K562 (cell line): ENCODE measurements around the gene SUDS3. TPM values are rescaled to one million over a fixed set of nuclear protein-coding genes. Genes with fewer than 3 reads are reported as not detected.

Experiments
- ATAC-seq: fragments of 200-7000 bp; cut with Tn5 transposase; 3 replicates; pipeline ENCODE4 v1.9.1; 2020; ENCODE audit warnings: moderate library complexity
- BruUV-seq: library from RNA; stranded (reverse); fragments of 400-500 nt; replicated peaks from 2 replicates; lab custom pipeline; 2021; lab: Mats Ljungman, UMichigan
- CTCF ChIA-PET: fragments of 300-600 bp; formaldehyde crosslinking; extraction: SDS; loops from one replicate; lab custom pipeline; 2021; ENCODE audit warnings: low intra/inter-chr PET ratio; lab: Yijun Ruan, JAX
- POLR2A ChIA-PET: fragments of 300-600, 350-650 bp; sonication (Branson Sonifier 250); formaldehyde crosslinking; extraction: SDS; loops from one replicate; lab custom pipeline; 2021; ENCODE audit warnings: antibody characterized with exemption, inconsistent platforms; lab: Yijun Ruan, JAX
- DNase-seq, 4 experiments: peaks; one replicate each; pipeline versions ENCODE4 v3.0.0 to v3.0.0-alpha.2; 2011 to 2018; ENCODE audit warnings: low spot score in 3 of 4, mixed read lengths in 3 of 4; ENCODE audit errors: extremely low read depth in 1 of 4
- FAIRE-seq: peaks from 2 replicates; lab custom pipeline; 2011; peaks lifted over from hg19 to GRCh38; lab: Jason Lieb, UNC
- H2AFZ ChIP-seq: 2 replicates; pipeline ENCODE4 v1.6.0; 2011; ENCODE audit warnings: low read depth, low read length, control low read depth, inconsistent platforms
- H3K27ac ChIP-seq: fragments of 200-600 bp; 3 replicates; pipeline ENCODE4 v1.8.0; 2011; ENCODE audit warnings: low read depth, mild to moderate bottlenecking, control low read depth, inconsistent platforms, low read length, moderate library complexity, mixed read lengths; ENCODE audit errors: extremely low read depth
- H3K27me3 ChIP-seq, 2 experiments: fragments of 300-600 bp in 1 of 2; 2 replicates in 1 of 2; 3 replicates in 1 of 2; pipeline versions ENCODE4 v1.6.0 to v1.8.0; 2011; ENCODE audit warnings: inconsistent platforms in 2 of 2, low read length in 2 of 2, mild to moderate bottlenecking in 1 of 2, mixed read lengths in 1 of 2, moderate library complexity in 1 of 2; ENCODE audit not compliant: control insufficient read depth in 2 of 2, insufficient read depth in 2 of 2
- H3K36me3 ChIP-seq: fragments of 300-600 bp; 3 replicates; pipeline ENCODE4 v1.8.0; 2011; ENCODE audit warnings: mild to moderate bottlenecking, low read length, inconsistent platforms; ENCODE audit not compliant: control insufficient read depth, insufficient read depth
- H3K4me1 ChIP-seq, 2 experiments: fragments of 200-600 bp in 1 of 2; replicated peaks in 1 of 2; 2 replicates in 1 of 2; 3 replicates in 1 of 2; pipeline versions ENCODE4 v1.5.1 to v1.8.0; 2011; ENCODE audit warnings: inconsistent platforms in 2 of 2, low read length in 2 of 2, mild to moderate bottlenecking in 1 of 2, mixed read lengths in 1 of 2, moderate library complexity in 1 of 2; ENCODE audit not compliant: control insufficient read depth in 2 of 2, insufficient read depth in 2 of 2
- H3K4me2 ChIP-seq: 2 replicates; pipeline ENCODE4 v1.6.1; 2011; ENCODE audit warnings: low read length, control low read depth, inconsistent platforms, mixed read lengths; ENCODE audit not compliant: insufficient read depth
- H3K4me3 ChIP-seq: fragments of 200-600 bp; sonication (generic), shearing (Covaris generic); 2 replicates; pipeline ENCODE4 v1.5.1; 2016; ENCODE audit warnings: control low read depth, inconsistent platforms
- H3K79me2 ChIP-seq: fragments of 200-600 bp; 3 replicates; pipeline ENCODE4 v1.8.0; 2011; ENCODE audit warnings: low read length, inconsistent platforms; ENCODE audit not compliant: control insufficient read depth, insufficient read depth
- H3K9ac ChIP-seq, 2 experiments: 2 replicates each; pipeline versions ENCODE4 v1.6.0 to v1.6.1; 2011; ENCODE audit warnings: low read depth in 2 of 2, low read length in 2 of 2, control low read depth in 1 of 2, inconsistent platforms in 1 of 2, mild to moderate bottlenecking in 1 of 2, mixed read lengths in 1 of 2; ENCODE audit not compliant: insufficient read depth in 1 of 2
- H3K9me1 ChIP-seq: one replicate; pipeline ENCODE4 v1.6.0; 2011; ENCODE audit warnings: inconsistent platforms, mild to moderate bottlenecking, low read length, moderate library complexity; ENCODE audit not compliant: control insufficient read depth, insufficient read depth
- H3K9me3 ChIP-seq: replicated peaks from 2 replicates; pipeline ENCODE4 v1.5.1; 2011; ENCODE audit warnings: low read depth, low read length, inconsistent platforms; ENCODE audit not compliant: control insufficient read depth, insufficient read depth
- H4K20me1 ChIP-seq: replicated peaks from 2 replicates; pipeline ENCODE4 v1.6.1; 2011; ENCODE audit warnings: low read length, inconsistent platforms, mixed read lengths; ENCODE audit not compliant: control insufficient read depth, insufficient read depth
- BCOR ChIP-seq: fragments of 450-650 bp; IDR thresholded peaks from 2 replicates; pipeline ENCODE4 v1.6.1; 2016
- IRF9 ChIP-seq: fragments of 450-650 bp; IDR thresholded peaks from 2 replicates; pipeline ENCODE4 v1.6.1; 2016; ENCODE audit warnings: missing biosample characterization, missing genetic modification characterization
- NCOA6 ChIP-seq: fragments of 450-650 bp; IDR thresholded peaks from 2 replicates; pipeline ENCODE4 v1.6.1; 2017; ENCODE audit warnings: mild to moderate bottlenecking
- POLR2AphosphoS5 ChIP-seq: IDR thresholded peaks from 2 replicates; pipeline ENCODE4 v1.6.1; 2011; ENCODE audit warnings: mild to moderate bottlenecking, low read depth, low read length, moderate library complexity; ENCODE audit not compliant: control insufficient read depth, insufficient read depth
- SREBF1 ChIP-seq: fragments of 150-350 bp; IDR thresholded peaks from 2 replicates; pipeline ENCODE4 v1.6.1; 2014; ENCODE audit warnings: antibody characterized with exemption, low read depth, low read length, borderline replicate concordance
- ZNF444 ChIP-seq: fragments of 250-450 bp; sonication (Bioruptor Pico); IDR thresholded peaks from 2 replicates; pipeline ENCODE4 v1.4.0; 2020; ENCODE audit warnings: mild to moderate bottlenecking, moderate library complexity
- ZNF561 ChIP-seq: fragments of 450-650 bp; formaldehyde crosslinking; conservative IDR thresholded peaks from 2 replicates; pipeline ENCODE4 v1.4.0; 2020; ENCODE audit warnings: mild to moderate bottlenecking, moderate library complexity
- WGBS: fragments of 100-300 bp; shearing (Covaris generic); methylation state at CpG from one replicate; pipeline ENCODE4 v1.1.6; 2016; ENCODE audit warnings: low coverage, mixed read lengths; ENCODE audit not compliant: insufficient coverage; ENCODE audit errors: missing lambda C conversion rate; 5-methylcytosine and 5-hydroxymethylcytosine counted together
- in situ Hi-C: fragments of 300-500 bp; cut with MboI; formaldehyde crosslinking; loops from 4 replicates; pipeline ENCODE4 v1.15.0; 2018; ENCODE audit warnings: inconsistent platforms, mixed read lengths
- intact Hi-C: fragments of 100-400 bp; cut with micrococcal nuclease; formaldehyde crosslinking; loops from 2 replicates; pipeline ENCODE4 v1.14.2; 2022
- polyA plus RNA-seq, 8 experiments: library from polyadenylated mRNA; depleted of rRNA in 4 of 8; stranded (reverse) in 5 of 8; unstranded in 3 of 8; fragments of >200 nt; fragmentation: Nextera tagmentation in 2 of 8; fragmentation: Illumina TruSeq in 1 of 8; extraction: Ambion mirVana in 2 of 8; extraction: Trizol in 1 of 8; gene quantifications; 2 replicates each; pipeline versions ENCODE4 v1.2.1 to v1.2.3, GENCODE V29; 2011 to 2014; ENCODE audit warnings: inconsistent platforms in 1 of 8, missing spikeins in 1 of 8
- total RNA-seq, 7 experiments: library from RNA; depleted of rRNA in 6 of 7; stranded (reverse); fragments of >200 nt in 6 of 7; fragmentation: Illumina TruSeq in 2 of 7; extraction: Trizol in 2 of 7; gene quantifications; 2 replicates each; pipeline versions ENCODE4 v1.2.1 to v1.2.3, GENCODE V29; 2011 to 2021; ENCODE audit warnings: low replicate concordance in 1 of 7
- TF ChIP-seq, protein P1 (sequence below), 2 experiments: fragments of 450-650 bp in 1 of 2; sonication (generic) in 1 of 2; formaldehyde crosslinking; conservative IDR thresholded peaks; 2 replicates each; pipeline versions ENCODE4 v1.4.0 to v1.8.1; 2020 to 2022; ENCODE audit warnings: mild to moderate bottlenecking in 1 of 2, missing genetic modification reagents in 1 of 2
- TF ChIP-seq, protein P2 (sequence below): sonication (generic); formaldehyde crosslinking; IDR thresholded peaks from 2 replicates; pipeline ENCODE4 v1.8.1; 2023; ENCODE audit warnings: mild to moderate bottlenecking, missing genetic modification reagents

SUDS3 gene
- total and polyA plus RNA-seq, 9 of the 15 experiments (the other 6 are each of a cell fraction or from before 2014, with no cell fraction given): 6.6 to 30.5 (median 23.3) TPM

DNA sequence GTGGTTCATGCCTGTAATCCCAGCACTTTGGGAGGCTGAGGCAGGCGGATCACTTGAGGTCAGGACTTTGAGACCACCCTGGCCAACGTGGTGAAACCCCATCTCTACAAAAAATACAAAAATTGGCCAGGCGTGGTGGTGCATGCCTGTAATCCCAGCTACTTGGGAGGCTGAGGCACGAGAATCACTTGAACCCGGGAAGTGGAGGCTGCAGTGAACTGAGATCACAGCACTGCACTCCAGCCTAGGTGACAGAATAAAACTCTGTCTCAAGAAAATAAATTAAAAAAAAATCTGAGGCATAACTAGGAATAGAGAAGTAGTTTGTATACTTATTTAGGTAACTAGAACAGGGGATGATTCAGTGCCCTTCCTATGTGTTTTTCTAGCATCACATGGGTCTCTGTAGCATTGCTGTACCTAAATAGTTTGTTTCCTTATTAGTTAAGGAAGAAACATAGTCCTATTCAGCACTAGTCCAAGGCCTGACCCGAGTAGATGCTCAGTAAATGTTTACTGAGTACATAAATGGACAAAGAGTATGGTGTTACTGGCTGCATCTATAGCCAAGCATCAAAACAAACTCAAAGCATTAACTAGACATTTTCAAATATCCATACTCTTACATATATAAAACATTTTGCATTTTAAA, 25.3 kb upstream of the SUDS3 start:
- ChIA-PET CTCF (interaction anchor here (0.6 kb wide), 1 partner anchor 25 kb away, joined by 3 read pairs; the partner anchor contains the start of gene SUDS3), POLR2A (interaction anchor here (1.5 kb wide), 1 partner anchor 10 kb away, joined by 3 read pairs; no protein-coding TSS in a partner anchor)
- intact Hi-C loops: no loop called here
- no peaks in the 10 kb centered on the region for H3K9me1 ChIP-seq
- in situ Hi-C loops: loop anchor here (25.0 kb wide), 1 partner anchor 164 kb away; no protein-coding TSS in a partner anchor
- FAIRE-seq: no peak
- peaks cover 7 to 20% of the 10 kb centered on the region in 2 experiments; a peak in 4 of 5 replicates for H3K4me1 ChIP-seq
- H3K4me2 ChIP-seq: no peak overlapping the region
- peaks cover 17% of the 10 kb centered on the region for H3K9me3 ChIP-seq
- ATAC-seq: no peak
- no peaks in the 10 kb centered on the region for H3K27me3 ChIP-seq
- DNase-seq: no peak
- BruUV-seq: no TSS peak
- no peak overlapping the region for H3K9ac ChIP-seq
- H2AFZ ChIP-seq: no peak overlapping the region
- peaks cover 82% of the 10 kb centered on the region for H3K79me2 ChIP-seq
- peaks cover 30% of the 10 kb centered on the region for H3K36me3 ChIP-seq
- H4K20me1 ChIP-seq: no peaks in the 10 kb centered on the region
- TF ChIP-seq BCOR (peak; percentile 28; the same call in 1 of the 2 replicates), IRF9 (no peak)
- 90% methylated on average over 6 of the region's 6 CpGs for WGBS
- H3K4me3 ChIP-seq: no peak overlapping the region
- no peak overlapping the region for H3K27ac ChIP-seq

DNA sequence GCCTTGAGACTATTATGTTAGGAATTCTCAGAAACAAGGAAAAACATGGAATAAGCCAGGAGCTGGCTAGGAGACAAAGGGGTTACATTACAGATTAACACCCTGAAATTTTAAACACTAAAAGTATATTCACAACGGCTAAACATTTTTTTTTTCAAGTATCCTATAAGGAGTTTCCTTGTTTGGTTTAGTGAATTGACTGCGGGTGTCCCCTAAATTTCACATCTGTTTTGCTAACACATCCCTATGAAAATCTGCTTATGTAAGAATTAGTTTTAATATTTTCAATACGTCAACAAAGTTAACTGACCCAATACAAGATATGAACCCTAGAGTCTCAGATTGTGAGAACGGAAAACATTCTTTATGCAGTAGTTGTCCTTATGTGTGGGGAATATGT, 22.6 kb upstream of the SUDS3 start:
- no TSS peak for BruUV-seq
- Histone ChIP-seq H3K4me2 (no peak overlapping the region), H2AFZ (no peak overlapping the region), H4K20me1 (no peaks in the 10 kb centered on the region), H3K4me3 (no peak overlapping the region), H3K9ac (no peak overlapping the region), H3K27me3 (no peaks in the 10 kb centered on the region), H3K4me1 (peaks cover 0 to 7% of the 10 kb centered on the region in 2 experiments; a peak in 3 of 5 replicates), H3K9me1 (no peaks in the 10 kb centered on the region), H3K27ac (peak overlapping the region; percentile 10; the same call in 1 of the 3 replicates), H3K36me3 (peaks cover 31% of the 10 kb centered on the region), H3K9me3 (peaks cover 17% of the 10 kb centered on the region), H3K79me2 (peaks cover 87% of the 10 kb centered on the region)
- ChIA-PET POLR2A (interaction anchor here (0.9 kb wide), 1 partner anchor 17 kb away, joined by 4 read pairs; no protein-coding TSS in a partner anchor), CTCF (no interaction called here)
- in situ Hi-C loops: loop anchor here (25.0 kb wide), 1 partner anchor 166 kb away; no protein-coding TSS in a partner anchor
- FAIRE-seq (no peak), ATAC-seq (no peak), DNase-seq (no peak)
- intact Hi-C loops: no loop called here
- 97% methylated on average over 4 of the region's 4 CpGs for whole genome bisulfite sequencing
- no peak for TF ChIP-seq NCOA6
- TF ChIP-seq SREBF1: no peak
- TF ChIP-seq, protein P1, sequence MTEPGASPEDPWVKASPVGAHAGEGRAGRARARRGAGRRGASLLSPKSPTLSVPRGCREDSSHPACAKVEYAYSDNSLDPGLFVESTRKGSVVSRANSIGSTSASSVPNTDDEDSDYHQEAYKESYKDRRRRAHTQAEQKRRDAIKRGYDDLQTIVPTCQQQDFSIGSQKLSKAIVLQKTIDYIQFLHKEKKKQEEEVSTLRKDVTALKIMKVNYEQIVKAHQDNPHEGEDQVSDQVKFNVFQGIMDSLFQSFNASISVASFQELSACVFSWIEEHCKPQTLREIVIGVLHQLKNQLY (CRISPR knock-in tag; conservative IDR thresholded peaks at IDR 0.05): no peak
- TF ChIP-seq POLR2AphosphoS5: no peak
- TF ChIP-seq ZNF444: no peak
- TF ChIP-seq, protein P2, sequence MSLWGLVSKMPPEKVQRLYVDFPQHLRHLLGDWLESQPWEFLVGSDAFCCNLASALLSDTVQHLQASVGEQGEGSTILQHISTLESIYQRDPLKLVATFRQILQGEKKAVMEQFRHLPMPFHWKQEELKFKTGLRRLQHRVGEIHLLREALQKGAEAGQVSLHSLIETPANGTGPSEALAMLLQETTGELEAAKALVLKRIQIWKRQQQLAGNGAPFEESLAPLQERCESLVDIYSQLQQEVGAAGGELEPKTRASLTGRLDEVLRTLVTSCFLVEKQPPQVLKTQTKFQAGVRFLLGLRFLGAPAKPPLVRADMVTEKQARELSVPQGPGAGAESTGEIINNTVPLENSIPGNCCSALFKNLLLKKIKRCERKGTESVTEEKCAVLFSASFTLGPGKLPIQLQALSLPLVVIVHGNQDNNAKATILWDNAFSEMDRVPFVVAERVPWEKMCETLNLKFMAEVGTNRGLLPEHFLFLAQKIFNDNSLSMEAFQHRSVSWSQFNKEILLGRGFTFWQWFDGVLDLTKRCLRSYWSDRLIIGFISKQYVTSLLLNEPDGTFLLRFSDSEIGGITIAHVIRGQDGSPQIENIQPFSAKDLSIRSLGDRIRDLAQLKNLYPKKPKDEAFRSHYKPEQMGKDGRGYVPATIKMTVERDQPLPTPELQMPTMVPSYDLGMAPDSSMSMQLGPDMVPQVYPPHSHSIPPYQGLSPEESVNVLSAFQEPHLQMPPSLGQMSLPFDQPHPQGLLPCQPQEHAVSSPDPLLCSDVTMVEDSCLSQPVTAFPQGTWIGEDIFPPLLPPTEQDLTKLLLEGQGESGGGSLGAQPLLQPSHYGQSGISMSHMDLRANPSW (CRISPR knock-in tag): no peak
- no peak for TF ChIP-seq ZNF561 (CRISPR knock-in tag)
